ENCODE results near the gene DAB2IP.
"Not testable (repeated sequence)": the region's sequence is repeated elsewhere in the genome, so short reads cannot be mapped to it uniquely, and the experiment has no call there.

DAB2IP gene

DNA sequence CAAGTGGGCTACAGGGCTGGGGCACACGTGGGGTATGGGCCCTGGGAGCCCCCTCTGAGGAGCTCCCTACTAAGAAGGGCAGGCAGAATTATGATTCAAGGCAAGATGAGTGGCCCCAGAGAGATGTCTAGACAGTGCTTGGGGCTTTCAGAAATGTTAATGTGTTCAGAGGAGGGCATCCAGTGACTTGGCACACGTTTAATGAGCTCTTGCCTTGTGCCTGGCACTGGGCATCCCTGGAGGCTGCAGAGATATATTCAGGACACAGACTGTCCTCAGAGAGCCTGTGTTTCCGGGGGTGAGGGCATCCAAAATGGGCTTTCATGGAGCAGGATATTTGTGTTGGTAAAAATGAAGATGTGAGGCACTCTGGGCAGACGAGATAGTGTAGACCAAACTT lies 25.4 kb upstream of the DAB2IP start:
- no peak for DNase-seq

DNA sequence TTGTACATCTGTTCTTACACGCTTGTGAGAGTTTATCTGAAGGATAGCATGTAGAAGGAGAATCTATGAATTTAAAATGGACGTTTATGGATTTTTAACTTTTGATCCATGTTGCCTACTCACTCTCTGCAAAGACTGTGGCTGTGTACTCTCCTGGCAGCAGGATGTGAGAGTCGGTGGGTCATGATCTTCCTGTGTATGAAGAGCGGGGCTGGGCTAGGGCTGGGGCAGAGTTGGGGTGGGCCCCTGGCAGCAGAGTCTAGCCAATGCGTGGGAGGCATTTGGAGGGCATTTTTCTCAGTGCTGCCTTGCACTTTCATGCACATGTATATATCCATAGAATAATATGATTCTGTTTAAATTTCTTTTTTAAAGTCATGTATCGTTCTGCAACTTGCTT lies 24.0 kb upstream of the DAB2IP start:
- no peak for DNase-seq

- DNase-seq: no peak
These were observed 23.0 kb upstream of the DAB2IP start for GRCh38 chr9:121628401-121628800.

DNA sequence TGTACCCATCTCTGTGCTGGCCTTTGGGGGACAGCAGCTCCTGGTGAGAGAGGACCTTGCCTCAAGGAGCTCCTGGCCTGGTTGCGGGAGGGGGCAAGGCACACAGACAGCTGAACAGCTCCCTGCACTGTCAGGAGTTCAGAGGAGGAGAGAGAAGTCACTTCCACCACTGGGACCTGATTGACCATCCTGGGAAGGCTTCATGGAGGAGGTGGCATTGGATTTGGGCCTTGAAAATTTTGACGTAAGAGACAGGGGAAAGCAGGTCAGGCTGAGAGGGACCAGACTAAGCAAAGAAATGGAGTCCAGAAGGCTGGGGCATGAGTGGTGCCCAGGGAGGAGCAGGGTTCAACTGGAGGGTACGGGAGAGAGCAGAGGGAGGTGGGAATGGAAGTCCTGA lies 20.3 kb upstream of the DAB2IP start:
- DNase-seq: no peak

DNA sequence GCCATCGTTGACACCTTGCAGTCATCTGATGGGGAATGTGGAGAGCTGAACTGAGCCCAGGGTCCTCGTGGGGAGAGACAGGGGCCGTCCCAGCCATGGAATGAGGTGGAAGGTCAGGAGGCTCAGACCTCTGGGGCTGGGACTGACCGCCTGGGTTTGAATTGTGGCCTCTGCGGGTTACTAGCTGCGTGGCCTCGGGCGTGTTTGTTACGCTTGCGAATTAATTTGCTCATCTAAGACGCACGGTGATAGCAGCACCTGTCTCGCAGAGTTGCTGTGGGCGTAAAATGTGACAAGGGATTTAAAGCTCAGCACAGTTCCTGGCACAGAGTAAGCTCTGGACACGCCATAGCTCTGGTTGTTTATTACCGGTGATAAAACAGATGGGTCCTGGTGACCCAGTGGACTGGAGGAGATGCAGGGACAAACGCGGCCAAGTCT lies 19.4 kb upstream of the DAB2IP start:
- no peak for DNase-seq

- DNase-seq: no peak
These were observed 18.2 kb upstream of the DAB2IP start for GRCh38 chr9:121633119-121633714.

DNA sequence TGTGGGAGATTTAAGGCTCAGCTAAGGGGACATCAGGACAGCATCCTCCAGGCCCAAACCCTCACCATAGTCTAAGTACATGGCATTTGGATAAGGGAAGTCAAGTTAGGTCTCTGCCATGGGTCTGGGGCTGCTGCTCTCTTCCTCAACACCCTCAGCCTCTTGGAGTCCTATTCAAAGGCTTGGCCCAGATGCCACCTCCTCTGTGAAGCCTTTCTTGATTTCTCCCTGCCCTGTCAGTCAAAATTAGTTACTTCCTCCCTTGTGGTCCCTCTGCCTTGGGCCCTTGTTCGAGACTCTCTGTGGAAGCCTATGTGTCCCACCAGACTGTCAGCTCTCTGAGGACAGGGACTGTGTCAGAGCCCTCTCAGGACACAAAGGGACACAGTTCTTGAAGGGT lies 17.7 kb upstream of the DAB2IP start:
- no peak for DNase-seq

DNA sequence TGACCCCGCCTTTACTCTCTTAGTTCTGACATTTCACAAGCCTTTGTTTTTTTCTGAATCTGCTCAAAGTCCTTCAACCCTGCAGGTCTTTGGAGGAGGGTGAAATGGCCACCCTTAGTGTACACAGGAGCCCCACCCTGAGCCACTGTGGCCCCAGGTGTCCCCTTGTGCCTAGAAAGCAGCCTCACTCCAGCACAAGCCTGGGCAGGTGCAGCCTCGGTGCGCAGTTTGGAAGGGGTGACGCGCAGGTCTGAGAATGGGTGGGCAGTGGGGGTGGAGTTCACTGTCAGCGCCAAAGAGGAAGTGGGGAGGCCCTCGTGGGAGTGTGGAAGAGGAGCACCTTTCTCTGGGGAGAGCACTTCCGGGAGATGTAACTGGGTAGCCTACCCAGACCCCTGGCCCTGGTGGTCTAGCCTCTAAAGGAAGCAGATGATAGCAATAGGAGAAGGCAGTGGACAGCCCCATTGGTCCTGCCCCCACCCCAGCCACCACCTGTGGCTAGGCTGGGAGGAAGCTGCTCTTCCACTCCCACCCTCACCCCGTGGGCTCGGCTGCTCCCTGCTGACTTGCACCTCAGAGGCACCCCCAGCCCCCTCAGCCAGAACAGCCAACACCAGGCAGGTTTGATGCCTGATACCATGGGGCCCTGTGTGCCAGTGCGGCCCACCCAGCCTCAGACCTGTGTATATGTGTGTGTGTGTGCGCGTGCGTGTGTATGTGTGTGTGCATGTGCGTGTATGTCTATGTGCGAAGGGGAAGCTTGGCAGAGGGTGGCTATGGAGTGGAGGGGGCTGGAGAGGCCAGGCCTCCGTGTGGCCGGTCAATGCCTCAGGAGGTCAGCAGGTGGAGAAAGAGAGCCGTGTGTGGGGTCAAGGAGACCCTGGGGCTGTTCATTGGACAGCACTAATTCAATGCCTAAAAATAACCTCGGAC lies 16.8 kb upstream of the DAB2IP start:
- no peak for DNase-seq

- no peak for DNase-seq
These were observed 16.0 kb upstream of the DAB2IP start for GRCh38 chr9:121635300-121635876.

GRCh38 chr9:121636341-121636865 lies 15.0 kb upstream of the DAB2IP start:
- DNase-seq: no peak

DNA sequence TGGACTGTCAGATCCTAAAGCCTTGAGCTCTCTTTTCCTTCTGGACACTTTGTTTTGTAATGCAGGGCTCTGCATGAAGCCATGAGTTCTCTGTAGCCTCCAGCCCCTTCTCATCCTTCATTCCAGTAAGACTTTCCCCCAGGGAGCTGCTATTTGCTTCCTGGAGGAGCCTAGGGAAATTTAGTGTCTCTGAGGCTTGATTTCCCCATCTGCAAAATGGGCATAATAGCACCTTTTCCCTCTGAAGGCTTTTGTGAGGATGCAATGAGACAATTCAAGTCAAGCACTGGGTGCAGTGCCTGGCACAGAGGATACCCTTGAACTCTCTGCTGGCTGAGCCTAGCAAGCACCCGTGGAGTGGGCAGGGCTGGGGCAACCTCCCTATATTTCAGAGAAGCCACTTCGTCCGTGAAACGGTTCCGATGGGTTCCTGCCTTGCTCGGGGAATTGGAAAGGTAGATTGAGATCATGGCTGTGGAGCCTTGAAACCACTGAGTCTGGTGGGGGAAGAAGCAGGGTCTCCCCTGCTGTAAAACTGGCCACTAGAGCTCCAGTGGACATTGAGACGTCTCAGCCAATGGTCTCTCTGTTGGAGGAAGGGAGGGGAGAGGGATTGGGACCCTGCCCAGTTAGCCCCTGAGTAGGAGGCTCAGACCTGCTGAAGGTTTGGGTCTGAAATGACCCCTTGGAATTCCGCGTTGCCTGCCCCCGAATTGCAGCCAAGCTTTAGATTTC lies 14.3 kb upstream of the DAB2IP start:
- no peak for DNase-seq

GRCh38 chr9:121637713-121638220 lies 13.7 kb upstream of the DAB2IP start:
- no peak for DNase-seq

- no peak for DNase-seq
These were observed 13.0 kb upstream of the DAB2IP start for GRCh38 chr9:121638399-121638798.

DNA sequence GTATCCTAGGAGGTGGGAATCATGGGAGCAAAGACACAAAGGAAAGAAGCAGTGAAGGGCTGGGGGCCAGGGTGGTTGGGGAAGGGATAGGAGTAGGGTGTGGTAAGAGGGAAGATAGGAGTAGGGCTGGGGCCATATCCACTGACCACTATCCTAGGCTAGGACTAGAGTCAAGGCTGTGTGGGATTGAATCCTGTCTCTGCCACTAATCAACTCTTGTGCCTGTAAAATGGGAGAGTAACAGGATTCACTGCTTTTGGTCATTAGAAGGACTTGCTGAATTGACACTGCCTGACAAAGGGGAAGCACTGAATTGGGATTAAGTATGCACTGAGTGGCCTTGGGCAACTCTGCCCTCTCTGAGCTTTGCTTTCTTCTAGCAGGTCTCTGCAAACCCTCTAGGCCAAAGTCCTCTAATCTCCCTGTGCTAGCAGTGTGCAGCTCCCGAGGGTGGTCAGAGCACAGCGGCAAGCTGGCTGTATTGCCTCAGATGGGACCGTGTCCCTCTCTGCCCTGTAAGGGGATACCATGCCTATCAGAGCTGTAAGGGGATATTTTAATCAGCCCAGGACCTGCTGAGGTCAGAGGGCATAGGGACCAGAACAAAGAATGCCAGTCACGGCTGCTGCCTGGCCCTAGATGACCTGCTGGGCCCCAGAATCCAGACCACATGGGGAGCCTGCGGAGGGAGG lies 12.4 kb upstream of the DAB2IP start:
- DNase-seq: no peak

- DNase-seq: no peak
These were observed 11.8 kb upstream of the DAB2IP start for GRCh38 chr9:121639619-121640018.

- no peak for DNase-seq
These were observed 11.4 kb upstream of the DAB2IP start for GRCh38 chr9:121640076-121640475.

- no peak for DNase-seq
These were observed 10.8 kb upstream of the DAB2IP start for GRCh38 chr9:121640491-121641223.

DNA sequence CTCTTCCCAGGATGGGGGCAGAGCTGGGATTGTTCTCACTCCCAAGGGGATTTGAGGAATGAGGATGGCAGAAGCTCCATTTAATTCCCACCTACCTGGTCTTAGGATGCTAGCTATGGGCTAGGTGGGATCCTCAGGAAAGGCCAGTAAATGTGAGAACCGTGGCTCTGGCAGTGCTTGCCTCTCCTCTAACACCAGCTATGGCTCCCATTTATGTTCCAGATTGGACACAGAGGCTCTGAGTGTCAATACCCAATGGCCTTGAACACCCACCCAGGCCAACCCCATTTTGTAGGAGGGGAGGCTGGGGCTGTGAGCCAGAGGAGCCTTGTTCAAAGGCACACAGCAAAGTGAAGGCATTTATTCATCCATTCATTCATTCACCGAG lies 10.2 kb upstream of the DAB2IP start:
- DNase-seq: no peak

DNA sequence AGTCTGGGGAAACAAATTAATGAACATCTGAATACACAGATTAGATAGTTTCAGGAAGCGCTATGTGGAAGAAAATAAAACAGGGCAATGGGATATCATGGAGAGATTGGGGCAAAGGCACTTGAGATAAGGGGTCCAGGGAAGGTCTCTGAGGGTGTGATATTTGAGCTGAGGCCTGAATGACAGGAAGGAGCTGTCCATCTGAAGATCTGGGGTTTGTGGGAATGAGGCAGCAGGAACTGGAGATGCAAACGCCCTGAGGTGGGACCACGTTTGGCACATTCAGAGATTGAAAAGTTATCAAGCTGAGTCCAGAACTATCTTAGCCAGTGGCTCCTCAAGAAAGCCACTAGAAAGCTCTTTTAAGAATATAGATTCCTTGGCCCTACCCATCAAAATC lies 8.7 kb upstream of the DAB2IP start:
- DNase-seq: no peak

- no peak for DNase-seq
These were observed 8.0 kb upstream of the DAB2IP start for GRCh38 chr9:121643473-121643872.

DNA sequence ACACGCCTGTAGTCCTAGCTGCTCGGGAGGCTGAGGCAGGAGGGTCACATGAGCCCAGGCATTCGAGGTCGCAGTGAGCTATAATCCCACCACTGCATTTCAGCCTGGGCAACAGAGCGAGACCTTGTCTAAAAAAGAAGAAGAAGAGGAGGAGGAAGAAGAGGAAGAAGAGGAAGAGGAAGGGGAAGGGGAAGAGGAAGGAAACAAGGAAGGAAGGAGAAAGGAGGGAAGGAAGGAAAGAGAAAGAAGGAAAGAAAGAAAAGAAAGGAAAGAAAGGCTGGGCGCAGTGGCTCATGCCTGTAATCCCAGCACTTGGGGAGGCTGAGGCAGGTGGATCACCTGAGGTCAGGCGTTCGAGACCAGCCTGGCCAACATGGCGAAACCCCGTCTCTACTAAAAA lies 7.4 kb upstream of the DAB2IP start:
- DNase-seq: not testable (repeated sequence)
